Stomach (tissue), 9 donors: Measurements from ENCODE around the gene WDR70. TPM values are rescaled to one million over a fixed set of nuclear protein-coding genes. Genes with fewer than 3 reads are reported as not detected.
"Not testable (repeated sequence)": the region's sequence is repeated elsewhere in the genome, so short reads cannot be mapped to it uniquely, and the experiment has no call there.

Experiments used
- DNase-seq, 2 donors: peaks; one replicate each; pipeline versions ENCODE4 v3.0.0 to v3.0.0-alpha.2; 2013 to 2019
- H3K27ac ChIP-seq, 5 donors: fragments of 200-600 bp in 4 of 5; sonication (generic) in 4 of 5; one replicate each; pipeline ENCODE4 v1.5.1; 2013 to 2019; ENCODE audit warnings: mild to moderate bottlenecking in 1 of 5, moderate library complexity in 1 of 5
- H3K27me3 ChIP-seq, 3 donors: fragments of 200-600 bp; sonication (generic); one replicate each; pipeline ENCODE4 v1.5.1; 2017 to 2019; ENCODE audit warnings: mixed run types in 1 of 3
- H3K36me3 ChIP-seq, 4 donors: fragments of 200-600 bp; sonication (generic); 1 replicate in 3 of 4; 2 replicates in 1 of 4; pipeline ENCODE4 v1.5.1; 2016 to 2019
- H3K4me1 ChIP-seq, 4 donors: fragments of 200-600 bp; sonication (generic); one replicate each; pipeline ENCODE4 v1.5.1; 2016 to 2019
- H3K4me3 ChIP-seq, 4 donors: fragments of 200-600 bp; sonication (generic) in 3 of 4; one replicate each; pipeline ENCODE4 v1.5.1; 2016 to 2019; ENCODE audit warnings: mild to moderate bottlenecking in 1 of 4
- H3K9me3 ChIP-seq, 4 donors: fragments of 200-600 bp; sonication (generic); one replicate each; pipeline ENCODE4 v1.5.1; 2016 to 2019
- EP300 ChIP-seq: sonication (generic); formaldehyde crosslinking; IDR thresholded peaks from one replicate; pipeline ENCODE4 v1.6.1; 2017; ENCODE audit warnings: antibody characterized with exemption
- POLR2A ChIP-seq, 4 donors: fragments of 450-650 bp; IDR thresholded peaks; one replicate each; pipeline ENCODE4 v1.6.1; 2016; ENCODE audit warnings: antibody characterized with exemption in 4 of 4, control low read depth in 2 of 4, mild to moderate bottlenecking in 1 of 4, moderate library complexity in 1 of 4
- POLR2AphosphoS5 ChIP-seq, 3 donors: sonication (generic); formaldehyde crosslinking; IDR thresholded peaks; one replicate each; pipeline ENCODE4 v1.6.1; 2016; ENCODE audit warnings: antibody characterized with exemption in 3 of 3
- WGBS, 5 donors: extraction: QIAGEN DNeasy Blood & Tissue Kit in 3 of 5; methylation state at CpG; one replicate each; pipeline versions ENCODE4 v1.1.5 to v1.1.7; 2013 to 2018; 5-methylcytosine and 5-hydroxymethylcytosine counted together
- intact Hi-C: fragments of 100-400 bp; cut with DNase I; formaldehyde crosslinking; loops from one replicate; pipeline ENCODE4 v1.15.1; 2023; ENCODE audit warnings: low total_unique reads
- polyA plus RNA-seq, 3 donors: library from polyadenylated mRNA; stranded (reverse); fragments of 200-250 nt; gene quantifications; one replicate each; pipeline ENCODE4 v1.2.3, GENCODE V29; 2013
- total RNA-seq, 5 donors: library from RNA; depleted of rRNA; stranded (reverse); fragments of >200 nt; gene quantifications; one replicate each; pipeline versions ENCODE4 v1.1.0 to v1.2.3, GENCODE V29; 2014 to 2016
- TF ChIP-seq, protein P1 (sequence below), 7 experiments: fragments of 450-650 bp in 4 of 7; fragments of 200-600 bp in 3 of 7; sonication (generic) in 3 of 7; IDR thresholded peaks; one replicate each; pipeline ENCODE4 v1.5.1; 2016 to 2019; ENCODE audit warnings: antibody characterized with exemption in 7 of 7, control low read depth in 2 of 7, mild to moderate bottlenecking in 1 of 7
- donor health status: healthy with polysubstance abuse.
- donor health status: Bipolar disorder and iron deficiency.
- donor health status: healthy.

Gene WDR70
- total and polyA plus RNA-seq, 8 donors, result 13.0 to 131 (median 35.0) TPM

DNA sequence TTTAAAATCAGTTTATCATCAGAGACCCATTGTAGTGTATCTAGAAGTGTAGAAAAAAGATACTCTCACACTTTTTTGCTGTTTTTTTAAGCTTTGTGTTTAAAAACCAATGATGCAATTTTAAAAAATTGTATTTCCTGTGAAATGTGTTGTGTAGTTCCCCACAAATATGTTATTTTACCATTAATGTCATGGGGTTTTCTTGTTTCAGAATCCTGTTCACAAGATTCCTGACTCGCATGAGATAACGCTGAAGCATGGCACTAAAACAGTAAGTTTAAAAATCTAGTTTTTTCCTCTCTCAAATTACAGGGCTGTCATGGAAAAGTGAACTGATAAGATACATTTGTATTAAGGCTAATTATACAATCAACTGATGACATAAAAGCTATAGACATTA is 58.6 kb downstream of the WDR70 start:
- intact Hi-C loops, result no loop called here
- TF ChIP-seq, protein P1, sequence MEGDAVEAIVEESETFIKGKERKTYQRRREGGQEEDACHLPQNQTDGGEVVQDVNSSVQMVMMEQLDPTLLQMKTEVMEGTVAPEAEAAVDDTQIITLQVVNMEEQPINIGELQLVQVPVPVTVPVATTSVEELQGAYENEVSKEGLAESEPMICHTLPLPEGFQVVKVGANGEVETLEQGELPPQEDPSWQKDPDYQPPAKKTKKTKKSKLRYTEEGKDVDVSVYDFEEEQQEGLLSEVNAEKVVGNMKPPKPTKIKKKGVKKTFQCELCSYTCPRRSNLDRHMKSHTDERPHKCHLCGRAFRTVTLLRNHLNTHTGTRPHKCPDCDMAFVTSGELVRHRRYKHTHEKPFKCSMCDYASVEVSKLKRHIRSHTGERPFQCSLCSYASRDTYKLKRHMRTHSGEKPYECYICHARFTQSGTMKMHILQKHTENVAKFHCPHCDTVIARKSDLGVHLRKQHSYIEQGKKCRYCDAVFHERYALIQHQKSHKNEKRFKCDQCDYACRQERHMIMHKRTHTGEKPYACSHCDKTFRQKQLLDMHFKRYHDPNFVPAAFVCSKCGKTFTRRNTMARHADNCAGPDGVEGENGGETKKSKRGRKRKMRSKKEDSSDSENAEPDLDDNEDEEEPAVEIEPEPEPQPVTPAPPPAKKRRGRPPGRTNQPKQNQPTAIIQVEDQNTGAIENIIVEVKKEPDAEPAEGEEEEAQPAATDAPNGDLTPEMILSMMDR (IDR thresholded peaks at IDR 0.05), result no peak
- TF ChIP-seq EP300, result no peak
- no peak for TF ChIP-seq POLR2A (IDR thresholded peaks at IDR 0.05)
- no peak for TF ChIP-seq POLR2AphosphoS5 (IDR thresholded peaks at IDR 0.05)
- Histone ChIP-seq H3K4me1 (peaks cover 0 to 8% (median 2%) of the 10 kb centered on the region in 4 donors), H3K27me3 (no peaks in the 10 kb centered on the region), H3K27ac (no peak overlapping the region), H3K4me3 (no peak overlapping the region), H3K9me3 (no peaks in the 10 kb centered on the region), H3K36me3 (peaks cover 0 to 17% (median 10%) of the 10 kb centered on the region in 4 donors)
- 93 to 100% (median 94%) methylated on average over 2 of the region's 2 CpGs for WGBS, 5 donors
- no peak for DNase-seq

DNA sequence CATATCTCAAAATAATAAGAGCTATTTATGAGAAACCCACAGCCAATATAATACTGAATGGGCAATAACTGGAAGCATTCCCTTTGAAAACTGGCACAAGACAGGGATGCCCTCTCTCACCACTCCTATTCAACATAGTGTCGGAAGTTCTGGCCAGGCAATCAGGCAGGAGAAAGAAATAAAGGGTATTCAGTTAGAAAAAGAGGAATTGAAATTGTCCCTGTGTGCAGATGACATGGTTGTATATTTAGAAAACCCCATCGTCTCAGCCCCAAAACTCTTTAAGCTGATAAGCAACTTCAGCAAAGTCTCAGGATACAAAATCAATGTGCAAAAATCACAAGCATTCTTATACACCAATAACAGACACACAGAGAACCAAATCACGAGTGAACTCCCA is 66.7 kb downstream of the WDR70 start:
- intact Hi-C loops, H3K9me3 ChIP-seq, H3K27ac ChIP-seq, H3K27me3 ChIP-seq, DNase-seq, H3K4me1 ChIP-seq, H3K4me3 ChIP-seq: not testable (repeated sequence)
- WGBS, 5 donors, result 89 to 100% (median 91%) methylated on average over 3 of the region's 3 CpGs
- H3K36me3 ChIP-seq, result peaks cover 0 to 37% (median 32%) of the 10 kb centered on the region in 4 donors

DNA sequence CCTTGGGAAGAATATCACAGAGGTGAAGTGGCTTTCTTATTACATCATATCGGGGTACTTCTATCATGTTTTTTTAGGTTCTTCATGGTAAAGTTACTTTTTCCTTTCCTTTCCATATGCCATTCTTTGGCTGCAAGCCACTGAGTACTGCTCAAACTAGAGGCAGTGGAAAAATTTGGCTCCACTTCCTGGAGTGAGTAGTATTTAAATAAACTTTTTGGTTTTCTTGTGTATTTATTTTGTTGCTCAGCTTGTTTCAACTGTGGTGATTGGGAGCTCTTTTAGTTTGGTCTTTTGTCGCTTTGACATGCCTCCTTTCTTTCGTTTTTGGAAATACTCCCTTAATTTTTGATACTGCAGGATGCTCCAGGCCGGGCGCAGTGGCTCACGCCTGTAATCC is 69.8 kb downstream of the WDR70 start:
- Histone ChIP-seq H3K9me3 (peaks cover 0 to 12% (median 4%) of the 10 kb centered on the region in 4 donors), H3K36me3 (peaks cover 0 to 47% (median 32%) of the 10 kb centered on the region in 4 donors), H3K27me3 (no peaks in the 10 kb centered on the region), H3K4me3 (no peak overlapping the region), H3K27ac (no peak overlapping the region), H3K4me1 (no peaks in the 10 kb centered on the region)
- TF ChIP-seq POLR2AphosphoS5 (IDR thresholded peaks at IDR 0.05) (no peak), POLR2A (IDR thresholded peaks at IDR 0.05) (no peak)
- intact Hi-C loops, result no loop called here
- WGBS, 5 donors, result 91 to 96% (median 93%) methylated on average over 6 of the region's 6 CpGs
- no peak for DNase-seq

DNA sequence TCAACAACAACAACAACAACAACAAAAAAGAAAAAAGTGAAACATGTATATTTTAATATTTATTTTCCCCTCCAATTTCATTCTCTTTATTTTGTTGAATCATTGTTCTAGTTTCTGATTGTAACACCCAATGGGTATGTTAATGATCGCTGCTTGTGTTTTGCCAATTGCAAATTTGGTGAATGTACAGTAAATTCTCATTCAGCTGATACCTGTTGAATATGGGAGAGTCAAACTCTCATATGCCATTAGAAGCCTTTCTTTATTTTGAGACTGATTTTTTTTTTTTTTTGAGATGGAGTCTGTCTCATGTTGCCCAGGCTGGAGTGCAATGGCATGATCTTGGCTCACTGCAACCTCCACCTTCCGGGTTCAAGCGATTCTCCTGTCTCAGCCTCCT is 72.9 kb downstream of the WDR70 start:
- DNase-seq, H3K4me1 ChIP-seq, H3K27ac ChIP-seq, intact Hi-C loops, H3K27me3 ChIP-seq, H3K4me3 ChIP-seq: not testable (repeated sequence)
- 97 to 100% (median 97%) methylated on average over 3 of the region's 3 CpGs for WGBS, 5 donors
- H3K36me3 ChIP-seq, result peaks cover 0 to 26% (median 11%) of the 10 kb centered on the region in 4 donors
- peaks cover 0 to 12% (median 4%) of the 10 kb centered on the region in 4 donors for H3K9me3 ChIP-seq

DNA sequence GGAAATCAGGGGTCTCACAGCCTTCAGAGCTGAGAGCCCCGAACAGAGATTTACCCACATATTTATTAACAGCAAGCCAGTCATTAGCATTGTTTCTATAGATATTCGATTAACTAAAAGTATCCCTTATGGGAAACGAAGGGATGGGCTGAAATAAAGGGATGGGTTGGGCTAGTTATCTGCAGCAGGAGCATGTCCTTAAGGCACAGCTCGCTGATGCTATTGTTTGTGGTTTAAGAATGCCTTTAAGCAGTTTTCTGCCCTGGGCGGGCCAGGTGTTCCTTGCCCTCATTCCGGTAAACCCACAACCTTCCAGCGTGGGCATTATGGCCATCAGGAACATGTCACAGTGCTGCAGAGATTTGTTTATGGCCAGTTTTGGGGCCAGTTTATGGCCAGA is 74.1 kb downstream of the WDR70 start:
- Histone ChIP-seq H3K36me3 (peaks cover 0 to 26% (median 11%) of the 10 kb centered on the region in 4 donors), H3K9me3 (peaks cover 0 to 12% (median 4%) of the 10 kb centered on the region in 4 donors)
- H3K27ac ChIP-seq, H3K4me1 ChIP-seq, H3K4me3 ChIP-seq, DNase-seq, H3K27me3 ChIP-seq, intact Hi-C loops: not testable (repeated sequence)
- WGBS, 5 donors, result 96 to 100% (median 99%) methylated on average over 6 to 7 of the region's 7 CpGs

DNA sequence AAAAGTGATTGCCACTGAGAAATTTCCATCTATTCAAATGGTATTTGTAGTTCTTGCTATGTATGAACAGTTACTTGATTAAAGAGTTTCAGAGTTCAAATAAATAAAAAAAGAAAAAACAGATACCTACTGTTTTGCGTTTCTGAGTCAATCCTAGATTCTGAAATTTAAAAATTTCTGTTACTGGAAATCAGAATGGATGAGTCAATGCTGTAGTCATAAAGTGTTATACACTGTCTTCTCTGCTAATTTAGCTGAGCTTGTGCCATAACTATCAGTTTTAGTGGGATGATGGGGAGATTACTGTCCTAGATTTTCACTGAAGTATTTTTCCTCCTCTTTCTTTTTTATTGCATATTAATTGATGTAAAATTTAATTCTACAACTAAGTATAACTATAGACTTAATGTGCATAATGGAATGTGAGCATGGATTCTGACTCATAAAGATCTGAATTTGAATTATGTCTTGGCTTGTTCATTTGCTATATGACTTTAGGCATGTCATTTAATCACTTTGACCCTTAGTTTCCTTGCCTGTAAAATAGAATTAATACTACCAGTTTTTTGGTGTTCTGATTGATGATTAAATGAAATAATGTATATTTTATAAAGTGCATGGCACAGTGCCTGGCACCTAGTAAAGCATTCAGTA is 75.4 kb downstream of the WDR70 start:
- intact Hi-C loops, H3K27me3 ChIP-seq, DNase-seq, H3K4me1 ChIP-seq, H3K4me3 ChIP-seq, H3K27ac ChIP-seq: not testable (repeated sequence)
- Histone ChIP-seq H3K36me3 (peaks cover 0 to 26% (median 11%) of the 10 kb centered on the region in 4 donors), H3K9me3 (peaks cover 0 to 12% (median 4%) of the 10 kb centered on the region in 4 donors)
- WGBS, 5 donors, result 64 to 88% (median 86%) methylated on average over 1 of the region's 1 CpG

DNA sequence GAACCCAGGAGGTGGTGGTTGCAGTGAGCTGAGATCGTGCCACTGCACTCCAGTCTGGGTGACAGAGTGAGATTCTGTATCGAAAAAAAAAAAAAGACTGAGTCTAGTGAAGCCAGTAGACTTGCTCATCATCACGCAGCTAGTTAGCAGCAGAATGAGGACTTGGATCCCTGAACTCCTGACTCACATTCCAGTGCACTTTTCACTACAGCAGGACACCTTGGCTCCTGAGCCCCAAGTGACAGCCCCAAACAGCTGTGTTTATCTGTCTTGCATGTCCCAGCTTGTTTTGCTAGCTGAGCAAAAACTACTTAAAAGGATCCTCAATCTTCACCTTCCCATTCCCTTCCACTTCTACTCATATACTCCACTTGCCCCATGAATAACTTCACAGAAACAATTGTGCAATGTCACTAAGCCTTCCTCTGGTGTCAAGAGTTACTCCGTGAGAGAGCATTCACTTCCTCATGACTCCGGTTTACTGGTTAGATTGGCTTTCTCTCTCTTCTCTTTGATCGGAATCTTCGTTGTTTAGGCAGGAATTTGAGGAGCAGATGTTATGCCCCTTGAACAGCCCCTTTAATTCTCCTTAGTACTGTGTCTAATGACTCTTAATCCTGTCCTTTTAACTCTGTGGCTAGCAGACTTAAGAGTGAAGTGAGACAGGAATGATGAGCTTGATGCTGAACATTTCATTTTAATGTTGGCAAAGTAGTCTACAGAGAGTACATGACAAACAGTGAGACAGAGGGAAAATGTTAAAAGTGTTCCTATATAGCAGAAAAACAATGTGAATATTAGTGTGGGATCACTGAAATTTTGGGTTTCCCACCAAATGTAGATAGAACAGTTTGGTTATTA is 84.3 kb downstream of the WDR70 start:
- not testable (repeated sequence) for H3K4me1 ChIP-seq
- 77 to 93% (median 84%) methylated on average over 7 of the region's 7 CpGs for WGBS, 5 donors

DNA sequence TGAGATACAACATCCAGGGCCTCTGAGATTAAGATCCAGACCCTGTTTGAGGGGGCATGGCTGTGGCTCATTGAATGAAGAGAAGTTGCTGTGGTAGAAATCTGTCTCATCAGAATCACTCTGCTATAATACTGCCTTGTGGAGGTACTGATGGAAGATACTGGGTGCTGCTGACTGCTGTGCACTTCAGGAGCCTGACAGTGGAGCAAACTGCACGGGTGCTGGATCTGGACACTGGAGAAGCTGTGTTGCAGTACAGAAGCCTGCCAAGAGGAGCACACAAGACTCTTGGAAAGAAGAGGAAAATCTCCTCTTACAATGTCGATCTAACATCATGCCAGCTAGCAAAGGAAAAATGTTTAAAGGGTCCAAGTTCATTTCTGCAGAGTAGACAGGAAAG is 85.5 kb downstream of the WDR70 start:
- H3K27me3 ChIP-seq, DNase-seq, H3K36me3 ChIP-seq, H3K4me1 ChIP-seq, intact Hi-C loops, H3K4me3 ChIP-seq, H3K9me3 ChIP-seq, H3K27ac ChIP-seq: not testable (repeated sequence)
- 56 to 67% (median 61%) methylated on average over 2 of the region's 2 CpGs for WGBS, 5 donors

More for the DNA sequence above, 84.3 kb downstream of the WDR70 start:
- intact Hi-C loops, H3K27me3 ChIP-seq, H3K36me3 ChIP-seq, DNase-seq, H3K27ac ChIP-seq, H3K4me3 ChIP-seq, H3K9me3 ChIP-seq: not testable (repeated sequence)

DNA sequence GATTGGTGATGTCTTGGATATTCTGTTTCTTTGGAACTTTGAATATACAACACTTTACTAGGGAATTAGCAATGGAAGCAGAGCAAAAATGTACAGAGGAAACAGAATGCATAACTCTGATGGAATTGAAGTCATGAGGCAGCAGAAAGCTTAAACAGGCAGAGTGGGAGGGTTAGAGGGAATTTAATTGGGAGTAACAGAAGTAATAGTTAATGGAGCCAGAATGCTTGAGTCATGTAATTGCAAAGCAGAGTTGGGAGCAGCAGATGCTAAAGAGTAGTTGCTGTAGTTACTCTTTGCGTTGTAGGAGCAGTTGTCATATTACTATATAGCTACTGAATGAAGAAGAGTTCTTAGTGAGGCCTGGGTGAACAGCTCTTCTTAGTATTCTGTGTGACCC is 90.3 kb downstream of the WDR70 start:
- intact Hi-C loops, H3K4me3 ChIP-seq, H3K4me1 ChIP-seq, DNase-seq, H3K27ac ChIP-seq, H3K27me3 ChIP-seq: not testable (repeated sequence)
- Histone ChIP-seq H3K9me3 (peaks cover 0 to 16% (median 11%) of the 10 kb centered on the region in 4 donors), H3K36me3 (peaks cover 0 to 14% (median 2%) of the 10 kb centered on the region in 4 donors)
- 73 to 98% (median 93%) methylated on average over 1 of the region's 1 CpG for WGBS, 5 donors
